OCI-LY7 (cell line): ENCODE data around the gene TMEM132E. TPM values are rescaled to one million over a fixed set of nuclear protein-coding genes. Genes with fewer than 3 reads are reported as not detected.

Source experiments
- BruUV-seq: library from RNA; stranded (reverse); fragments of 400-500 nt; replicated peaks from 2 replicates; lab custom pipeline; 2021; lab: Mats Ljungman, UMichigan
- CTCF ChIA-PET: fragments of 300-600 bp; sonication (Branson Sonifier 250); formaldehyde crosslinking; loops from one replicate; lab custom pipeline; 2022; ENCODE audit warnings: antibody characterized with exemption; ENCODE audit not compliant: unreplicated experiment; lab: Charles Lee
- POLR2A ChIA-PET: fragments of 300-600 bp; sonication (Branson Sonifier 250); formaldehyde crosslinking; loops from one replicate; lab custom pipeline; 2022; ENCODE audit warnings: antibody characterized with exemption; lab: Charles Lee
- DNase-seq: peaks from one replicate; pipeline ENCODE4 v3.0.0-alpha.2; 2015; ENCODE audit warnings: low spot score
- H2AFZ ChIP-seq: fragments of 200-600 bp; sonication (generic), shearing (Covaris generic); 2 replicates; pipeline ENCODE4 v1.6.1; 2014; ENCODE audit warnings: mild to moderate bottlenecking, antibody characterized with exemption, low read length, moderate library complexity
- H3K27ac ChIP-seq: fragments of 200-600 bp; sonication (generic); 2 replicates; pipeline ENCODE4 v1.5.1; 2014; ENCODE audit warnings: mixed run types, low read depth, mild to moderate bottlenecking, moderate library complexity, low read length, inconsistent platforms; ENCODE audit not compliant: poor library complexity, severe bottlenecking
- H3K36me3 ChIP-seq: fragments of 200-600 bp; sonication (generic); 2 replicates; pipeline ENCODE4 v1.6.1; 2014; ENCODE audit warnings: mild to moderate bottlenecking, antibody characterized with exemption, low read length, moderate library complexity, mixed read lengths; ENCODE audit not compliant: insufficient read depth
- H3K4me1 ChIP-seq: fragments of 200-600 bp; sonication (generic); 2 replicates; pipeline ENCODE4 v1.5.1; 2014; ENCODE audit warnings: mild to moderate bottlenecking, low read length; ENCODE audit not compliant: insufficient read depth, poor library complexity, severe bottlenecking
- H3K4me2 ChIP-seq: fragments of 200-600 bp; sonication (generic); 2 replicates; pipeline ENCODE4 v1.6.1; 2014; ENCODE audit warnings: mild to moderate bottlenecking, low read length
- H3K4me3 ChIP-seq: fragments of 200-600 bp; sonication (generic); 2 replicates; pipeline ENCODE4 v1.5.1; 2014; ENCODE audit warnings: mild to moderate bottlenecking, low read depth, low read length; ENCODE audit not compliant: poor library complexity, severe bottlenecking
- H3K79me2 ChIP-seq: fragments of 200-600 bp; sonication (generic); 2 replicates; pipeline ENCODE4 v1.6.1; 2016; ENCODE audit warnings: low read depth, mild to moderate bottlenecking, low read length, moderate library complexity, mixed read lengths; ENCODE audit not compliant: insufficient read depth
- H3K9me2 ChIP-seq: fragments of 200-600 bp; sonication (generic); 2 replicates; pipeline ENCODE4 v1.6.1; 2016; ENCODE audit warnings: mild to moderate bottlenecking, low read length, mixed read lengths; ENCODE audit not compliant: insufficient read depth
- H3K9me3 ChIP-seq: fragments of 200-600 bp; sonication (generic); 2 replicates; pipeline ENCODE4 v1.6.1; 2014; ENCODE audit warnings: mild to moderate bottlenecking, mixed run types, low read length, mixed read lengths
- H4K20me1 ChIP-seq: fragments of 200-600 bp; sonication (generic); 2 replicates; pipeline ENCODE4 v1.6.1; 2014; ENCODE audit warnings: mild to moderate bottlenecking, antibody characterized with exemption, low read length, moderate library complexity, mixed read lengths; ENCODE audit not compliant: insufficient read depth
- EZH2phosphoT487 ChIP-seq: fragments of 200-600 bp; sonication (generic); IDR thresholded peaks from 2 replicates; pipeline ENCODE4 v1.6.1; 2018; ENCODE audit warnings: low read depth, borderline replicate concordance, mild to moderate bottlenecking, mixed run types, antibody characterized with exemption, low read length, moderate library complexity, mixed read lengths
- intact Hi-C: fragments of 100-400 bp; cut with micrococcal nuclease; formaldehyde crosslinking; loops from one replicate; pipeline ENCODE4 v1.10.0; 2022; ENCODE audit not compliant: unreplicated experiment
- total RNA-seq, 2 experiments: library from RNA; depleted of rRNA in 1 of 2; stranded (reverse); fragments of >200 nt in 1 of 2; shearing (Covaris generic) in 1 of 2; gene quantifications; 2 replicates each; pipeline ENCODE4 v1.2.3, GENCODE V29; 2014 to 2022
- TF ChIP-seq, protein P1 (sequence below): fragments of 200-600 bp; sonication (generic); conservative IDR thresholded peaks from 2 replicates; pipeline ENCODE4 v1.5.1; 2014; ENCODE audit warnings: mild to moderate bottlenecking, antibody characterized with exemption, low read length, moderate library complexity, mixed read lengths

TMEM132E gene
- total RNA-seq, 2 experiments from 2014 or later = not detected

DNA sequence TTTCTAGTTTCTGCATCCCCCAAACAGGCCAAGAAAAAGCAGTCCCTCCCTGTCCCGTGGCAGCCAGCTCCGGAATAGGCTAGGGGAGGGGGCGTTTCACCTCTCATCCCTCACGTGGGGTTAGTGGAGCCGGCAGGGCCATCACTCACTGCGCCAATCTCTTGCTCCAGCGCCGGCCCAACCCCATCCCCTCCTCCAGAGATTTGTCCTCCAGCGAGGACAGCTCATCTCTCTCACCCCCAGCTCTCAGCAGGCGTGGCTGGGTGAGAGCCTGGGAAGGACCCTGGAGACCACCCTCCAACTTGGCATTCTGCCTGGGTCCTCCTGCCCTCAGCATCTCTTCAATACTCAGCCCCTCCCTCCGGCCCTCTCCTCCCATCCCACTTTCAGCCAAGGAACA, 74.1 kb downstream of the TMEM132E start:
- no TSS peak for BruUV-seq
- Histone ChIP-seq H4K20me1 (no peaks in the 10 kb centered on the region), H3K4me2 (no peak overlapping the region), H3K79me2 (no peaks in the 10 kb centered on the region), H2AFZ (no peak overlapping the region), H3K36me3 (no peaks in the 10 kb centered on the region), H3K4me1 (no peaks in the 10 kb centered on the region), H3K9me3 (no peaks in the 10 kb centered on the region), H3K27ac (no peak overlapping the region), H3K4me3 (no peak overlapping the region), H3K9me2 (no peaks in the 10 kb centered on the region)
- ChIA-PET POLR2A (interaction anchor here (0.6 to 0.7 kb wide), 2 partner anchors 54 to 281 kb away, joined by 3 to 4 read pairs; no protein-coding TSS in a partner anchor), CTCF (no interaction called here)
- intact Hi-C loops = no loop called here
- DNase-seq = no peak
- TF ChIP-seq EZH2phosphoT487 = no peak
- TF ChIP-seq, protein P1, sequence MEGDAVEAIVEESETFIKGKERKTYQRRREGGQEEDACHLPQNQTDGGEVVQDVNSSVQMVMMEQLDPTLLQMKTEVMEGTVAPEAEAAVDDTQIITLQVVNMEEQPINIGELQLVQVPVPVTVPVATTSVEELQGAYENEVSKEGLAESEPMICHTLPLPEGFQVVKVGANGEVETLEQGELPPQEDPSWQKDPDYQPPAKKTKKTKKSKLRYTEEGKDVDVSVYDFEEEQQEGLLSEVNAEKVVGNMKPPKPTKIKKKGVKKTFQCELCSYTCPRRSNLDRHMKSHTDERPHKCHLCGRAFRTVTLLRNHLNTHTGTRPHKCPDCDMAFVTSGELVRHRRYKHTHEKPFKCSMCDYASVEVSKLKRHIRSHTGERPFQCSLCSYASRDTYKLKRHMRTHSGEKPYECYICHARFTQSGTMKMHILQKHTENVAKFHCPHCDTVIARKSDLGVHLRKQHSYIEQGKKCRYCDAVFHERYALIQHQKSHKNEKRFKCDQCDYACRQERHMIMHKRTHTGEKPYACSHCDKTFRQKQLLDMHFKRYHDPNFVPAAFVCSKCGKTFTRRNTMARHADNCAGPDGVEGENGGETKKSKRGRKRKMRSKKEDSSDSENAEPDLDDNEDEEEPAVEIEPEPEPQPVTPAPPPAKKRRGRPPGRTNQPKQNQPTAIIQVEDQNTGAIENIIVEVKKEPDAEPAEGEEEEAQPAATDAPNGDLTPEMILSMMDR = no peak

DNA sequence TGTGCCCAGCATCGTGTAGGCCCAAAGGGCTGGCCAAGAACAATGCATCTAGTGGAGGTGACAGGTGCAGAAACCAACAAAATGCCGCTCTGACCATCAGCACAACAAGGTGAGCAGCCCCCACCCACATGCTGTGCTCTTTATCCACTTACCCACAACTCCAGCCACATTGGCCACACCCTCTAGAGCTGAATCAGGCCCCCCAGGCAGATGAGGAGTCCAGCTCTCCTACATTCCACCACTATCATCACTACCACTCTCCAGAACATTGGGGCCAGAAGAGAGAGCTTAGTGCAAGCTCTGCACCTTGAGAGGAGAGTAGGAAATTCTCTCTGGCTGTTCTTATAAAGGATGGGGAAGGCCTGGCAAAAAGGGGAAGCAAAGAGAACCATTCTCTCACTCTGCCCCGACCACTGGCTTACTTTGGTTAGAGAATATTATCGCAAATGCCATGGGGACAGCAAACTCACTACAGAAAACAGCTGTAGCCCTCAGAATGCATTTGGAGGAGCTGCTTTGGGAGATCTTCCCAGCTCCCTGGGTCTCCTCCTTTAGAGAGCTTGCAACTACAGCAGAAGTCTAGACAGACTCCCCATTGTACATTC, 75.0 kb downstream of the TMEM132E start:
- intact Hi-C loops = no loop called here
- ChIA-PET POLR2A (no interaction called here), CTCF (no interaction called here)
- Histone ChIP-seq H3K4me1 (no peaks in the 10 kb centered on the region), H3K4me3 (no peak overlapping the region), H3K9me3 (no peaks in the 10 kb centered on the region), H3K36me3 (no peaks in the 10 kb centered on the region), H4K20me1 (no peaks in the 10 kb centered on the region), H3K79me2 (no peaks in the 10 kb centered on the region), H2AFZ (no peak overlapping the region), H3K4me2 (no peak overlapping the region), H3K9me2 (no peaks in the 10 kb centered on the region), H3K27ac (no peak overlapping the region)
- DNase-seq = no peak
- BruUV-seq = no TSS peak
- no peak for TF ChIP-seq EZH2phosphoT487
- TF ChIP-seq, protein P1 = no peak

GRCh38 chr17:34654881-34655276, 75.5 kb downstream of the TMEM132E start:
- Histone ChIP-seq H3K4me1 (no peaks in the 10 kb centered on the region), H2AFZ (no peak overlapping the region), H3K9me2 (no peaks in the 10 kb centered on the region), H3K4me3 (no peak overlapping the region), H3K4me2 (no peak overlapping the region), H3K36me3 (no peaks in the 10 kb centered on the region), H3K9me3 (no peaks in the 10 kb centered on the region), H4K20me1 (no peaks in the 10 kb centered on the region), H3K27ac (no peak overlapping the region), H3K79me2 (no peaks in the 10 kb centered on the region)
- BruUV-seq = no TSS peak
- TF ChIP-seq EZH2phosphoT487 = no peak
- TF ChIP-seq, protein P1 = no peak
- intact Hi-C loops = no loop called here
- CTCF ChIA-PET = no interaction called here
- POLR2A ChIA-PET = no interaction called here
- DNase-seq = no peak
